HG03064 (cell line): ENCODE results near the gene SLC9B2.

Experiments used
- ATAC-seq: cut with Tn5 transposase; IDR thresholded peaks from one replicate; pipeline ENCODE4 v1.9.1; 2021; ENCODE audit warnings: low read depth; ENCODE audit not compliant: unreplicated experiment

SLC9B2 gene

GRCh38 chr4:103079621-103080020 is 3.1 kb upstream of the SLC9B2 start:
- no peak for ATAC-seq

- ATAC-seq, result peak; percentile 53
Measured at GRCh38 chr4:103075894-103076746, 441 bp downstream of the SLC9B2 start.

- ATAC-seq, result no peak
Measured at GRCh38 chr4:103075435-103075893, 1.1 kb downstream of the SLC9B2 start.

GRCh38 chr4:103074744-103075434 is 1.7 kb downstream of the SLC9B2 start:
- no peak for ATAC-seq

GRCh38 chr4:103073792-103074438 is 2.6 kb downstream of the SLC9B2 start:
- no peak for ATAC-seq

- no peak for ATAC-seq
Measured at GRCh38 chr4:103067841-103068547, 8.6 kb downstream of the SLC9B2 start.

- ATAC-seq, result no peak
Measured at GRCh38 chr4:103060453-103061148, 16.0 kb downstream of the SLC9B2 start.

GRCh38 chr4:103054030-103054429 is 22.5 kb downstream of the SLC9B2 start:
- ATAC-seq, result no peak

GRCh38 chr4:103052779-103053178 is 23.8 kb downstream of the SLC9B2 start:
- ATAC-seq, result no peak

GRCh38 chr4:103052145-103052544 is 24.4 kb downstream of the SLC9B2 start:
- no peak for ATAC-seq

- ATAC-seq, result no peak
Measured at GRCh38 chr4:103050736-103051436, 25.7 kb downstream of the SLC9B2 start.

- peak; percentile 86 for ATAC-seq
Measured at GRCh38 chr4:103046416-103047290, 29.9 kb downstream of the SLC9B2 start.

GRCh38 chr4:103044183-103044582 is 32.4 kb downstream of the SLC9B2 start:
- no peak for ATAC-seq

GRCh38 chr4:103036169-103036568 is 40.4 kb downstream of the SLC9B2 start:
- no peak for ATAC-seq

GRCh38 chr4:103032574-103032973 is 44.0 kb downstream of the SLC9B2 start:
- no peak for ATAC-seq

- no peak for ATAC-seq
Measured at GRCh38 chr4:103030791-103031190, 45.8 kb downstream of the SLC9B2 start.

GRCh38 chr4:103029300-103029699 is 47.3 kb downstream of the SLC9B2 start:
- ATAC-seq, result no peak

GRCh38 chr4:103026868-103027267 is 49.7 kb downstream of the SLC9B2 start:
- no peak for ATAC-seq

GRCh38 chr4:103024996-103025395 is 51.6 kb downstream of the SLC9B2 start:
- no peak for ATAC-seq
